ENCODE data around the gene NACC2.

NACC2 gene

GRCh38 chr9:136050701-136051452, 44.2 kb downstream of the NACC2 start (continued):
- TF ChIP-seq ZNF518A (tag by site-specific recombination; conservative IDR thresholded peaks at IDR 0.05; ENCODE audit: low read depth): no peak
- no peak for TF ChIP-seq ZNF501 (tag by site-specific recombination; IDR thresholded peaks at IDR 0.05)
- TF ChIP-seq ZNF292 (tag by site-specific recombination; IDR thresholded peaks at IDR 0.05; ENCODE audit: borderline replicate concordance, low read depth): no peak
- TF ChIP-seq ZNF510 (tag by site-specific recombination; IDR thresholded peaks at IDR 0.05; ENCODE audit: insufficient replicate concordance): no peak
- TF ChIP-seq ZBTB7A (tag by site-specific recombination; IDR thresholded peaks at IDR 0.05; ENCODE audit: low read depth): no peak
- TF ChIP-seq TSHZ1 (tag by site-specific recombination; IDR thresholded peaks at IDR 0.05; ENCODE audit: borderline replicate concordance): no peak
- peak; percentile 62; the same call in 1 of the 2 replicates for TF ChIP-seq ZXDB (tag by site-specific recombination; IDR thresholded peaks at IDR 0.05)
- peak; percentile 14; the same call in 1 of the 2 replicates for TF ChIP-seq SP2 (tag by site-specific recombination; IDR thresholded peaks at IDR 0.05)
- no peak for TF ChIP-seq OVOL3 (tag by site-specific recombination; IDR thresholded peaks at IDR 0.05)
- no peak for TF ChIP-seq ZNF148 (tag by site-specific recombination; IDR thresholded peaks at IDR 0.05; ENCODE audit: borderline replicate concordance)
- TF ChIP-seq PRDM1 (tag by site-specific recombination; IDR thresholded peaks at IDR 0.05): no peak
- TF ChIP-seq ZNF488 (tag by site-specific recombination; IDR thresholded peaks at IDR 0.05): no peak
- TF ChIP-seq ZNF830 (tag by site-specific recombination; IDR thresholded peaks at IDR 0.05; ENCODE audit: low read depth): no peak
- TF ChIP-seq ZNF423 (tag by site-specific recombination; IDR thresholded peaks at IDR 0.05): peak; percentile 98
- TF ChIP-seq ZNF214 (tag by site-specific recombination; IDR thresholded peaks at IDR 0.05; ENCODE audit: borderline replicate concordance): no peak
- TF ChIP-seq PRDM6 (tag by site-specific recombination; IDR thresholded peaks at IDR 0.05): no peak
- TF ChIP-seq ZNF785 (tag by site-specific recombination; IDR thresholded peaks at IDR 0.05): no peak
- peak; percentile 72 for TF ChIP-seq PATZ1 (tag by site-specific recombination; IDR thresholded peaks at IDR 0.05)
- TF ChIP-seq ZEB2 (tag by site-specific recombination; IDR thresholded peaks at IDR 0.05): peak; percentile 70; the same call in 1 of the 2 replicates
- TF ChIP-seq BCL6B (tag by site-specific recombination; IDR thresholded peaks at IDR 0.05): no peak
- TF ChIP-seq ZNF132 (tag by site-specific recombination; IDR thresholded peaks at IDR 0.05; ENCODE audit: borderline replicate concordance): no peak

Measured in HEK293 (cell line).